ENCODE results near the gene PAQR7. TPM values are rescaled to one million over a fixed set of nuclear protein-coding genes. Genes with fewer than 3 reads are reported as not detected.

Gene PAQR7
- total RNA-seq, 1 experiment from 2014 or later, result 14.1 TPM

- DNase-seq (ENCODE audit: low read depth), result no peak
- in situ Hi-C loops (cut with HindIII; ENCODE audit: low pct_unique_long_range_greater_than_20kb, low sequenced_read_pairs), result no loop called here
Observed at GRCh38 chr1:25813734-25814471, 61.6 kb downstream of the PAQR7 start.

- in situ Hi-C loops (cut with HindIII; ENCODE audit: low pct_unique_long_range_greater_than_20kb, low sequenced_read_pairs), result no loop called here
Observed at GRCh38 chr1:25813071-25813733, 62.3 kb downstream of the PAQR7 start.

More at GRCh38 chr1:25813071-25813733, 62.3 kb downstream of the PAQR7 start:
- no peak for DNase-seq (ENCODE audit: low read depth)

Other genes starting within 250 kb of the PAQR7 start
- 13.8 and 16.9 TPM in 2 replicates for gene SELENON, start 75.5 kb downstream of the PAQR7 start, total RNA-seq (2014; rRNA removed; shearing (Covaris generic); ENCODE audit: low replicate concordance)
- 12.3 and 16.3 TPM in 2 replicates for gene MTFR1L, start 55.8 kb downstream of the PAQR7 start, total RNA-seq (2014; rRNA removed; shearing (Covaris generic); ENCODE audit: low replicate concordance)
- 11.5 and 13.1 TPM in 2 replicates for gene AUNIP, start 16.3 kb downstream of the PAQR7 start, total RNA-seq (2014; rRNA removed; shearing (Covaris generic); ENCODE audit: low replicate concordance)
- 65.2 and 92.4 TPM in 2 replicates for gene STMN1, start 30.7 kb upstream of the PAQR7 start, total RNA-seq (2014; rRNA removed; shearing (Covaris generic); ENCODE audit: low replicate concordance)
- gene PAFAH2, start 122.4 kb upstream of the PAQR7 start, total RNA-seq (2014; rRNA removed; shearing (Covaris generic); ENCODE audit: low replicate concordance), result 11.8 and 16.6 TPM in 2 replicates
- gene EXTL1, start 146.1 kb upstream of the PAQR7 start, total RNA-seq (2014; rRNA removed; shearing (Covaris generic); ENCODE audit: low replicate concordance), result not detected in 2 replicates
- gene SLC30A2, start 170.4 kb upstream of the PAQR7 start, total RNA-seq (2014; rRNA removed; shearing (Covaris generic); ENCODE audit: low replicate concordance), result not detected in 2 replicates
- not detected in 2 replicates for gene TRIM63, start 191.9 kb upstream of the PAQR7 start, total RNA-seq (2014; rRNA removed; shearing (Covaris generic); ENCODE audit: low replicate concordance)
- 5.7 and 8.4 TPM in 2 replicates for gene PDIK1L, start 236.1 kb upstream of the PAQR7 start, total RNA-seq (2014; rRNA removed; shearing (Covaris generic); ENCODE audit: low replicate concordance)